Neural crest cell (in vitro differentiated cells): Measurements from ENCODE around the gene ELL. TPM values are rescaled to one million over a fixed set of nuclear protein-coding genes. Genes with fewer than 3 reads are reported as not detected.

Source experiments
- DNase-seq: peaks from one replicate; pipeline ENCODE4 v3.0.0; 2021; ENCODE audit warnings: low read depth, mixed read lengths, low spot score
- H3K27ac Mint-ChIP-seq: one replicate; pipeline ENCODE4 v1.8.0; 2021; ENCODE audit warnings: mild to moderate bottlenecking, mixed read lengths; ENCODE audit not compliant: unreplicated experiment
- H3K27me3 Mint-ChIP-seq: 2 replicates; pipeline ENCODE4 v1.8.0; 2021; ENCODE audit warnings: low read depth, mild to moderate bottlenecking, mixed read lengths
- H3K36me3 Mint-ChIP-seq: 2 replicates; pipeline ENCODE4 v1.8.0; 2021; ENCODE audit warnings: low read depth, mild to moderate bottlenecking, mixed read lengths
- H3K4me1 Mint-ChIP-seq: 2 replicates; pipeline ENCODE4 v1.8.0; 2021; ENCODE audit warnings: mixed read lengths
- H3K4me3 Mint-ChIP-seq: one replicate; pipeline ENCODE4 v1.8.0; 2021; ENCODE audit warnings: mild to moderate bottlenecking, mixed read lengths
- H3K9me3 Mint-ChIP-seq: 2 replicates; pipeline ENCODE4 v1.8.0; 2021; ENCODE audit warnings: mixed read lengths
- total RNA-seq: library from RNA; stranded (reverse); gene quantifications from 2 replicates; pipeline ENCODE4 v1.2.1, GENCODE V29; 2021
- TF ChIP-seq, protein P1 (sequence below): fragments of 200-600 bp; sonication (generic); conservative IDR thresholded peaks from 2 replicates; pipeline ENCODE4 v1.5.0; 2021; ENCODE audit warnings: antibody characterized with exemption, mild to moderate bottlenecking

Gene ELL
- total RNA-seq, 1 donor from 2014 or later = 11.1 TPM

- H3K36me3 Mint-ChIP-seq = peaks cover 4% of the 10 kb centered on the region
- DNase-seq = no peak
- no peaks in the 10 kb centered on the region for H3K27me3 Mint-ChIP-seq
- H3K4me3 Mint-ChIP-seq = no peak overlapping the region
- no peak overlapping the region for H3K27ac Mint-ChIP-seq
- H3K9me3 Mint-ChIP-seq = no peaks in the 10 kb centered on the region
- TF ChIP-seq, protein P1, sequence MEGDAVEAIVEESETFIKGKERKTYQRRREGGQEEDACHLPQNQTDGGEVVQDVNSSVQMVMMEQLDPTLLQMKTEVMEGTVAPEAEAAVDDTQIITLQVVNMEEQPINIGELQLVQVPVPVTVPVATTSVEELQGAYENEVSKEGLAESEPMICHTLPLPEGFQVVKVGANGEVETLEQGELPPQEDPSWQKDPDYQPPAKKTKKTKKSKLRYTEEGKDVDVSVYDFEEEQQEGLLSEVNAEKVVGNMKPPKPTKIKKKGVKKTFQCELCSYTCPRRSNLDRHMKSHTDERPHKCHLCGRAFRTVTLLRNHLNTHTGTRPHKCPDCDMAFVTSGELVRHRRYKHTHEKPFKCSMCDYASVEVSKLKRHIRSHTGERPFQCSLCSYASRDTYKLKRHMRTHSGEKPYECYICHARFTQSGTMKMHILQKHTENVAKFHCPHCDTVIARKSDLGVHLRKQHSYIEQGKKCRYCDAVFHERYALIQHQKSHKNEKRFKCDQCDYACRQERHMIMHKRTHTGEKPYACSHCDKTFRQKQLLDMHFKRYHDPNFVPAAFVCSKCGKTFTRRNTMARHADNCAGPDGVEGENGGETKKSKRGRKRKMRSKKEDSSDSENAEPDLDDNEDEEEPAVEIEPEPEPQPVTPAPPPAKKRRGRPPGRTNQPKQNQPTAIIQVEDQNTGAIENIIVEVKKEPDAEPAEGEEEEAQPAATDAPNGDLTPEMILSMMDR = no peak
- H3K4me1 Mint-ChIP-seq = peaks cover 29% of the 10 kb centered on the region
These were observed 72.3 kb downstream of the ELL start for GRCh38 chr19:18449552-18449951.

DNA sequence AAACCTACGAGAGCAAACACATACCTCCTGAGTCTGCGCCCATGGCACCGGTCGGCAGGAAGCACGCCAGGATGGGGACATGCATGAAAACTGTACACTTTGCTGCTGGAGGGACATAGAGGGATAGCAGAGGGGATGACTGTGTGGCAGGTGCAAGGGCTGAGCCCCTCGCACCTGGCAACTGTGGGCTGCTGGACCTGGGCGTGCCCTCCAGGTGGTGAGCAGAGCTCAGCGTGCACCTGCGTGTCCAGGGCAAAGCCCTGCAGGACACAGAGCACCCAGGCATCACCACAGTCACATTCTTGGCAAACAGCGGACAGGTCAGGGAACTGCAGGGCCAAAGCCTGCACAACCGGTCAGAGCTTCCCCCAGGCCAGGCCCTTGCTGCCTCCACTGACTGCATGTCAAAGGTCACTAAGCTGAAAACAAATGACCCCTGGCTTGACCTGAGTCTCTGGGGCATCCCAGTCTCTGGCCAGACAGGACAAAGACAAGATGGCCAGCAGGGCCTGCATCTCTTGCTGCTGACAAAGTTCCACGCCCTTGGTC lies 75.0 kb downstream of the ELL start:
- peak overlapping the region; percentile 91 for H3K27ac Mint-ChIP-seq
- H3K9me3 Mint-ChIP-seq = peaks cover 3% of the 10 kb centered on the region
- DNase-seq = no peak
- peak overlapping the region; percentile 49 for H3K4me3 Mint-ChIP-seq
- TF ChIP-seq, protein P1 = no peak
- H3K36me3 Mint-ChIP-seq = peaks cover 6% of the 10 kb centered on the region
- H3K27me3 Mint-ChIP-seq = no peaks in the 10 kb centered on the region
- peaks cover 35% of the 10 kb centered on the region for H3K4me1 Mint-ChIP-seq

- no peaks in the 10 kb centered on the region for H3K27me3 Mint-ChIP-seq
- no peak overlapping the region for H3K27ac Mint-ChIP-seq
- DNase-seq = no peak
- peaks cover 35% of the 10 kb centered on the region for H3K4me1 Mint-ChIP-seq
- H3K4me3 Mint-ChIP-seq = no peak overlapping the region
- TF ChIP-seq, protein P1 = no peak
- peaks cover 3% of the 10 kb centered on the region for H3K9me3 Mint-ChIP-seq
- H3K36me3 Mint-ChIP-seq = peaks cover 6% of the 10 kb centered on the region
These were observed 75.6 kb downstream of the ELL start for GRCh38 chr19:18446145-18446810.

DNA sequence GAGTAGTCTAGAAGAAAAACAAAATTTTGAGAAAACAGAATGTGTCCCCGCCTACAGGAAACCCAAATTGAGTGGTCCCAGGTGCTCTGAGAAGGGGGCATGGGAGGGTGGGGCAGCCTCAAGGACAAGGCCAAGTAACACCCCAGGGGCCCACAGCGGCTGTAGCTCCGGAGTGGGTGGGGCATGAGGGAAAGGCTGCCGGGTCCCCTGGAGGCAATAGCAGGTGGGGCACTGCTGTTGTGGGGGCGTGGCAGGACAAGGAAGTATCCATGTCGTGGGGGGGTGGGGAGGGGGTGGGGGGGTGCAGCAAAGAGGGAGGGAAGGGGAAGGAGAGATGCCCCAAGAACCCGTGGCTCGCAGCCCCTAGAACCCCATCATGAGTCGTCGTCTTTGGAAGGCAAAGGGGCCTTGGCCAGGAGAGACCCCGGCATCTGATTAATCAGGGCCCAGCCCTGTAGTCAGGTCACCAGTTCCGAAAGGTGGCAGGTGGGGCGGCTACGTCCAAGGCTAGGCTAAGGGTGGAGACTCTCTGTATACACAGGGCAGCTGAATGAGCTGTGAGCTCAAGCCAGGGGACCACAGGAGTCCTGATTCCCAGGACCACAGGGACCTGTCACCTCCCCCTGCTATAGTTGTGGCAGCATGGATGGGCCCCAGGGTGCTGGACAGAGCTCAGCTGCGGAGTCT lies 76.5 kb downstream of the ELL start:
- DNase-seq = no peak
- peaks cover 3% of the 10 kb centered on the region for H3K9me3 Mint-ChIP-seq
- H3K36me3 Mint-ChIP-seq = peaks cover 6% of the 10 kb centered on the region
- TF ChIP-seq, protein P1 = no peak
- H3K27ac Mint-ChIP-seq = no peak overlapping the region
- no peak overlapping the region for H3K4me3 Mint-ChIP-seq
- no peaks in the 10 kb centered on the region for H3K27me3 Mint-ChIP-seq
- H3K4me1 Mint-ChIP-seq = peaks cover 34% of the 10 kb centered on the region

DNA sequence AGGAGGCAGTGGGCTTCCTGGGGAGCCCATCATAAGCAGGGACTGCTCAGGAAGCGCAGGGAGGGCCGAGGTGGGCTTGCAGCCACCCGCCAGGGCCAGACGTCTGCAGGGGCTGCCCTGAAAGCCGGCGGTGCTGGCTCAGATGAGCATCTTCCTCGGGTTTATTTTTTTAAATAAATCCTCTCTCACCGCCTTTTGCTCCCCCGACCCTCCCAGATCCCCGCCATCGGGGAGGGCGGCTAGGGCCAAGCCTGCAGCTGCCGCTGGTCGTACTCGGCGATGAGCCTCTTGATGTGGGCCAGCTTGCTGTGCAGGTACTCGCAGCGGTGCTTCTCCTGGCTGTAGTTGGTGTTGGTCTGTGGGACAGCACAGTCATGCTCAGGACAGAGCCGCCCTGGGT lies 77.4 kb downstream of the ELL start:
- Mint-ChIP-seq H3K4me3 (no peak overlapping the region), H3K27me3 (peaks cover under 1% of the 10 kb centered on the region), H3K9me3 (peaks cover 3% of the 10 kb centered on the region), H3K36me3 (peaks cover 6% of the 10 kb centered on the region), H3K27ac (no peak overlapping the region), H3K4me1 (peaks cover 43% of the 10 kb centered on the region)
- TF ChIP-seq, protein P1 = no peak
- DNase-seq = no peak
